Endothelial cell of umbilical vein (primary cell): ENCODE data around the gene PBXIP1. TPM values are rescaled to one million over a fixed set of nuclear protein-coding genes. Genes with fewer than 3 reads are reported as not detected.

Experiments
- BruUV-seq: library from RNA; stranded (reverse); fragments of 400-500 nt; replicated peaks from 2 replicates; lab custom pipeline; 2021; lab: Mats Ljungman, UMichigan
- CTCF ChIA-PET: fragments of 300-600, 350-600 bp; sonication (Branson Sonifier 250); formaldehyde crosslinking; loops from one replicate; lab custom pipeline; 2021; ENCODE audit warnings: antibody characterized with exemption, inconsistent platforms; lab: Charles Lee
- POLR2A ChIA-PET: fragments of 300-600, 350-600 bp; sonication (Branson Sonifier 250); formaldehyde crosslinking; loops from one replicate; lab custom pipeline; 2021; ENCODE audit warnings: antibody characterized with exemption, inconsistent platforms; lab: Charles Lee
- DNase-seq: peaks from one replicate; pipeline ENCODE4 v3.0.0-alpha.2; 2011; ENCODE audit warnings: low read depth, low spot score
- FAIRE-seq: peaks from 2 replicates; lab custom pipeline; 2011; peaks lifted over from hg19 to GRCh38; lab: Jason Lieb, UNC
- H2AFZ ChIP-seq: 2 replicates; pipeline ENCODE4 v1.6.0; 2012; ENCODE audit warnings: low read depth, low read length, control low read depth, inconsistent platforms
- H3K27ac ChIP-seq: 2 replicates; pipeline ENCODE4 v1.5.1; 2011; ENCODE audit warnings: low read depth, mild to moderate bottlenecking, control low read depth, low read length, moderate library complexity; ENCODE audit not compliant: insufficient read depth
- H3K27me3 ChIP-seq, 2 experiments: 2 replicates each; pipeline versions ENCODE4 v1.6.0 to v1.6.1; 2011; ENCODE audit warnings: low read length in 2 of 2, mixed read lengths in 1 of 2; ENCODE audit not compliant: control insufficient read depth in 2 of 2, insufficient read depth in 2 of 2
- H3K36me3 ChIP-seq, 2 experiments: 2 replicates in 1 of 2; 3 replicates in 1 of 2; pipeline ENCODE4 v1.5.1; 2011; ENCODE audit warnings: low read length in 2 of 2, mild to moderate bottlenecking in 1 of 2, moderate library complexity in 1 of 2; ENCODE audit not compliant: control insufficient read depth in 2 of 2, insufficient read depth in 2 of 2; ENCODE audit errors: extremely low read depth in 1 of 2
- H3K4me1 ChIP-seq: 3 replicates; pipeline ENCODE4 v1.5.1; 2011; ENCODE audit warnings: mild to moderate bottlenecking, low read length; ENCODE audit not compliant: control insufficient read depth, insufficient read depth; ENCODE audit errors: extremely low read depth
- H3K4me2 ChIP-seq: 2 replicates; pipeline ENCODE4 v1.6.1; 2011; ENCODE audit warnings: low read length, control low read depth, mixed read lengths; ENCODE audit not compliant: insufficient read depth
- H3K4me3 ChIP-seq, 3 experiments: fragments of 200-600 bp in 1 of 3; sonication (generic), shearing (Covaris generic) in 1 of 3; replicated peaks in 1 of 3; 2 replicates each; pipeline ENCODE4 v1.5.1; 2011 to 2016; ENCODE audit warnings: control low read depth in 3 of 3, low read length in 3 of 3, mild to moderate bottlenecking in 2 of 3, inconsistent platforms in 1 of 3, low read depth in 1 of 3, moderate library complexity in 1 of 3; ENCODE audit not compliant: insufficient read depth in 1 of 3
- H3K79me2 ChIP-seq: 2 replicates; pipeline ENCODE4 v1.6.0; 2012; ENCODE audit warnings: low read length, inconsistent platforms; ENCODE audit not compliant: control insufficient read depth, insufficient read depth
- H3K9ac ChIP-seq: replicated peaks from 2 replicates; pipeline ENCODE3; 2011; ENCODE audit warnings: low read length, control low read depth; ENCODE audit not compliant: insufficient read depth; ENCODE audit errors: extremely low read depth
- H3K9me1 ChIP-seq: replicated peaks from 3 replicates; pipeline ENCODE4 v1.6.0; 2011; ENCODE audit warnings: mild to moderate bottlenecking, low read length; ENCODE audit not compliant: control insufficient read depth, insufficient read depth; ENCODE audit errors: extremely low read depth
- H3K9me3 ChIP-seq: replicated peaks from 2 replicates; pipeline ENCODE4 v1.5.1; 2012; ENCODE audit warnings: low read length, inconsistent platforms; ENCODE audit not compliant: control insufficient read depth, insufficient read depth
- H4K20me1 ChIP-seq: replicated peaks from 2 replicates; pipeline ENCODE3; 2011; ENCODE audit warnings: mild to moderate bottlenecking, low read length; ENCODE audit not compliant: control insufficient read depth, insufficient read depth; ENCODE audit errors: extremely low read depth
- EZH2 ChIP-seq: IDR thresholded peaks from 2 replicates; pipeline ENCODE4 v1.6.1; 2012; ENCODE audit warnings: borderline replicate concordance, low read depth, mild to moderate bottlenecking, moderate library complexity, low read length, inconsistent platforms; ENCODE audit not compliant: severe bottlenecking
- FOS ChIP-seq: IDR thresholded peaks from 2 replicates; pipeline ENCODE4 v1.6.1; 2011; ENCODE audit warnings: mild to moderate bottlenecking, low read length, moderate library complexity, borderline replicate concordance; ENCODE audit not compliant: insufficient read depth
- GATA2 ChIP-seq: IDR thresholded peaks from 2 replicates; pipeline ENCODE4 v1.7.0; 2011; ENCODE audit warnings: low read depth, mild to moderate bottlenecking, moderate library complexity, mixed read lengths, low read length; ENCODE audit not compliant: insufficient read length, insufficient read depth
- JUN ChIP-seq: IDR thresholded peaks from 2 replicates; pipeline ENCODE4 v1.6.1; 2011; ENCODE audit warnings: borderline replicate concordance, low read depth; ENCODE audit not compliant: insufficient read length, insufficient read depth
- MYC ChIP-seq: IDR thresholded peaks from one replicate; pipeline ENCODE4 v1.6.1; 2011; ENCODE audit warnings: mild to moderate bottlenecking, low read depth, low read length
- POLR2A ChIP-seq: IDR thresholded peaks from 2 replicates; pipeline ENCODE4 v1.6.1; 2012; ENCODE audit warnings: low read depth, mild to moderate bottlenecking, control low read depth, low read length
- POLR2AphosphoS5 ChIP-seq: IDR thresholded peaks from 2 replicates; pipeline ENCODE4 v1.6.1; 2012; ENCODE audit warnings: low read depth, mild to moderate bottlenecking, control low read depth, low read length, moderate library complexity; ENCODE audit not compliant: insufficient read depth
- dilution Hi-C: fragments of 300-500 bp; cut with MboI; formaldehyde crosslinking; loops from one replicate; pipeline ENCODE4 v1.15.0; 2019; ENCODE audit warnings: low sequenced_read_pairs; ENCODE audit not compliant: extremely low pct_ligation_motif_present
- intact Hi-C: fragments of 100-400 bp; cut with micrococcal nuclease; formaldehyde crosslinking; loops from one replicate; pipeline ENCODE4 v1.10.0; 2022
- polyA plus RNA-seq, 4 experiments: library from polyadenylated mRNA; depleted of rRNA in 3 of 4; stranded (reverse) in 3 of 4; unstranded in 1 of 4; fragments of >200 nt; gene quantifications; 2 replicates each; pipeline versions ENCODE4 v1.2.1 to v1.2.3, GENCODE V29; 2011 to 2012; ENCODE audit warnings: missing spikeins in 1 of 4
- total RNA-seq: library from RNA; stranded (reverse); gene quantifications from 2 replicates; pipeline ENCODE4 v1.2.3, GENCODE V29; 2021
- TF ChIP-seq, protein P1 (sequence below): IDR thresholded peaks from 2 replicates; pipeline ENCODE4 v1.6.1; 2011; ENCODE audit not compliant: insufficient read depth, insufficient read length
- TF ChIP-seq, protein P2 (sequence below), 2 donors: IDR thresholded peaks; 1 replicate in 1 of 2; 2 replicates in 1 of 2; pipeline ENCODE4 v1.5.1; 2011; ENCODE audit warnings: low read length in 2 of 2, mild to moderate bottlenecking in 2 of 2, moderate library complexity in 2 of 2, control low read depth in 1 of 2, inconsistent platforms in 1 of 2, low read depth in 1 of 2; ENCODE audit not compliant: insufficient read depth in 1 of 2; ENCODE audit errors: extremely low read depth in 1 of 2

The PBXIP1 gene
- total and polyA plus RNA-seq, 2 donors (not counting 3 experiments of a cell fraction or from before 2014, with no cell fraction given), result 49.4 to 54.7 TPM

DNA sequence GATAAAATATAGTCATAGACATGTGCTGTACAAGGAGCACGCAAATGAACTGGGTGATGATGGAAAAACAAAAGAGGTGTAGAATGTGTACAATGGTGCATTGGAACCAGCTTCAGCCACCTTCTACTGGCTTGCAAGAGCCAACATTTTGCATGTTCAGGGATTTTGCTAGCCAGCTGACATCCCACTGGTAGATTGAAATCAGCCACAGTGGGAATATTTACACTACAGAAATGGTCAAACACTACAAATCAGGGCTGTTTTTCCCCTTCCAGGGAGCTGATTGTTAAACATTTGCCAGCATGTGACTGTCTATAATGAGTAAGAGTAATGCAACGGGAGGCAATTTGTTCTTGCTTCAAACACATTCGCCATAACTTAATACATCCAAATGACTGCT, 42.6 kb downstream of the PBXIP1 start:
- no peak overlapping the region for H3K27ac ChIP-seq
- CTCF ChIA-PET, result interaction anchor here (0.7 to 1.5 kb wide), 3 partner anchors 21 to 33 kb away, joined by 3 to 4 read pairs (median 3); no protein-coding TSS in a partner anchor
- TF ChIP-seq MYC, result no peak
- TF ChIP-seq, protein P1, sequence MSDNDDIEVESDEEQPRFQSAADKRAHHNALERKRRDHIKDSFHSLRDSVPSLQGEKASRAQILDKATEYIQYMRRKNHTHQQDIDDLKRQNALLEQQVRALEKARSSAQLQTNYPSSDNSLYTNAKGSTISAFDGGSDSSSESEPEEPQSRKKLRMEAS, result no peak
- no peak for TF ChIP-seq POLR2A
- no peak for TF ChIP-seq JUN
- no peak for TF ChIP-seq POLR2AphosphoS5
- TF ChIP-seq GATA2, result no peak
- TF ChIP-seq FOS, result no peak
- TF ChIP-seq, protein P2, sequence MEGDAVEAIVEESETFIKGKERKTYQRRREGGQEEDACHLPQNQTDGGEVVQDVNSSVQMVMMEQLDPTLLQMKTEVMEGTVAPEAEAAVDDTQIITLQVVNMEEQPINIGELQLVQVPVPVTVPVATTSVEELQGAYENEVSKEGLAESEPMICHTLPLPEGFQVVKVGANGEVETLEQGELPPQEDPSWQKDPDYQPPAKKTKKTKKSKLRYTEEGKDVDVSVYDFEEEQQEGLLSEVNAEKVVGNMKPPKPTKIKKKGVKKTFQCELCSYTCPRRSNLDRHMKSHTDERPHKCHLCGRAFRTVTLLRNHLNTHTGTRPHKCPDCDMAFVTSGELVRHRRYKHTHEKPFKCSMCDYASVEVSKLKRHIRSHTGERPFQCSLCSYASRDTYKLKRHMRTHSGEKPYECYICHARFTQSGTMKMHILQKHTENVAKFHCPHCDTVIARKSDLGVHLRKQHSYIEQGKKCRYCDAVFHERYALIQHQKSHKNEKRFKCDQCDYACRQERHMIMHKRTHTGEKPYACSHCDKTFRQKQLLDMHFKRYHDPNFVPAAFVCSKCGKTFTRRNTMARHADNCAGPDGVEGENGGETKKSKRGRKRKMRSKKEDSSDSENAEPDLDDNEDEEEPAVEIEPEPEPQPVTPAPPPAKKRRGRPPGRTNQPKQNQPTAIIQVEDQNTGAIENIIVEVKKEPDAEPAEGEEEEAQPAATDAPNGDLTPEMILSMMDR (IDR thresholded peaks at IDR 0.05; ENCODE audit: extremely low read depth in 1 of 2, insufficient read depth in 1 of 2, low read depth in 1 of 2, low read length in 2 of 2), result no peak
- TF ChIP-seq EZH2, result no peak

More for the DNA sequence above, 42.6 kb downstream of the PBXIP1 start:
- Histone ChIP-seq H3K9me1 (no peaks in the 10 kb centered on the region), H3K79me2 (no peaks in the 10 kb centered on the region), H3K36me3 (no peaks in the 10 kb centered on the region), H3K9ac (no peak overlapping the region), H3K9me3 (no peaks in the 10 kb centered on the region), H4K20me1 (no peaks in the 10 kb centered on the region), H3K27me3 (peaks cover 0 to 5% of the 10 kb centered on the region in 2 experiments), H2AFZ (no peak overlapping the region), H3K4me2 (no peak overlapping the region), H3K4me1 (no peaks in the 10 kb centered on the region), H3K4me3 (no peak overlapping the region)
- dilution Hi-C loops, result no loop called here
- POLR2A ChIA-PET, result interaction anchor here (0.7 kb wide), 1 partner anchor 26 kb away, joined by 5 read pairs; no protein-coding TSS in a partner anchor
- DNase-seq (no peak), FAIRE-seq (no peak)
- no TSS peak for BruUV-seq
- intact Hi-C loops, result no loop called here
